GM23338 (cell line): ENCODE data around the gene PRSS23. TPM values are rescaled to one million over a fixed set of nuclear protein-coding genes. Genes with fewer than 3 reads are reported as not detected.

ENCODE experiments used
- ATAC-seq: fragments of 200-7000 bp; cut with Tn5 transposase; 3 replicates; pipeline ENCODE4 v1.9.1; 2020
- DNase-seq: peaks from one replicate; pipeline ENCODE4 v3.0.0-alpha.2; 2015; ENCODE audit warnings: low spot score
- H2AFZ ChIP-seq: fragments of 200-600 bp; sonication (generic); 2 replicates; pipeline ENCODE4 v1.8.0; 2016; ENCODE audit warnings: antibody characterized with exemption, mild to moderate bottlenecking, moderate library complexity
- H3F3A ChIP-seq: fragments of 200-600 bp; sonication (generic); replicated peaks from 2 replicates; pipeline ENCODE4 v1.8.0; 2017; ENCODE audit warnings: antibody characterized with exemption, mixed run types, low read depth
- H3K27ac ChIP-seq: fragments of 200-600 bp; sonication (generic); 2 replicates; pipeline ENCODE4 v1.6.1; 2016; ENCODE audit warnings: low read depth
- H3K27me3 ChIP-seq: fragments of 200-600 bp; sonication (generic); 2 replicates; pipeline ENCODE4 v1.8.0; 2016; ENCODE audit warnings: mild to moderate bottlenecking, mixed run types, moderate library complexity; ENCODE audit not compliant: insufficient read depth
- H3K36me3 ChIP-seq: fragments of 200-600 bp; sonication (generic); 2 replicates; pipeline ENCODE4 v1.8.0; 2016; ENCODE audit warnings: mild to moderate bottlenecking; ENCODE audit not compliant: insufficient read depth
- H3K4me1 ChIP-seq: fragments of 200-600 bp; sonication (generic); 2 replicates; pipeline ENCODE4 v1.8.0; 2016; ENCODE audit warnings: mild to moderate bottlenecking, moderate library complexity; ENCODE audit not compliant: insufficient read depth
- H3K4me2 ChIP-seq: fragments of 200-600 bp; sonication (generic); 2 replicates; pipeline ENCODE4 v1.7.1; 2017; ENCODE audit warnings: mixed run types
- H3K4me3 ChIP-seq: fragments of 200-600 bp; sonication (generic); 2 replicates; pipeline ENCODE4 v1.6.1; 2016; ENCODE audit warnings: mixed run types
- H3K79me2 ChIP-seq: fragments of 200-600 bp; sonication (generic); replicated peaks from 2 replicates; pipeline ENCODE4 v1.8.0; 2017; ENCODE audit warnings: mild to moderate bottlenecking; ENCODE audit not compliant: insufficient read depth
- H3K9me2 ChIP-seq: fragments of 200-600 bp; sonication (generic); 2 replicates; pipeline ENCODE4 v1.8.0; 2017; ENCODE audit not compliant: insufficient read depth
- H4K20me1 ChIP-seq: fragments of 200-600 bp; sonication (generic); replicated peaks from 2 replicates; pipeline ENCODE4 v1.8.0; 2017; ENCODE audit warnings: mild to moderate bottlenecking; ENCODE audit not compliant: insufficient read depth
- H3K27ac Mint-ChIP-seq: 2 replicates; pipeline ENCODE4 v1.8.0; 2020; ENCODE audit warnings: inconsistent platforms, mild to moderate bottlenecking, moderate library complexity, mixed read lengths
- H3K27me3 Mint-ChIP-seq: 3 replicates; pipeline ENCODE4 v1.8.0; 2022; ENCODE audit warnings: low read depth, mild to moderate bottlenecking, moderate library complexity, mixed read lengths, inconsistent platforms; ENCODE audit not compliant: insufficient read depth, poor library complexity
- H3K36me3 Mint-ChIP-seq: 3 replicates; pipeline ENCODE4 v1.8.0; 2021; ENCODE audit warnings: low read depth, mild to moderate bottlenecking, inconsistent platforms, moderate library complexity, mixed read lengths
- H3K4me1 Mint-ChIP-seq: 3 replicates; pipeline ENCODE4 v1.8.0; 2020; ENCODE audit warnings: mild to moderate bottlenecking, inconsistent platforms, mixed read lengths
- H3K4me3 Mint-ChIP-seq: 3 replicates; pipeline ENCODE4 v1.8.0; 2021; ENCODE audit warnings: moderate library complexity, mild to moderate bottlenecking, inconsistent platforms, mixed read lengths
- H3K9me3 Mint-ChIP-seq: 3 replicates; pipeline ENCODE4 v1.8.0; 2020; ENCODE audit warnings: moderate library complexity, mild to moderate bottlenecking, inconsistent platforms, mixed read lengths
- CREB1 ChIP-seq: fragments of 250-450 bp; sonication (Bioruptor Pico); IDR thresholded peaks from 2 replicates; pipeline ENCODE4 v1.5.0; 2020; ENCODE audit warnings: low read depth, mild to moderate bottlenecking, moderate library complexity
- CTCF ChIP-seq, 2 experiments: fragments of 200-600 bp in 1 of 2; sonication (generic) in 1 of 2; conservative IDR thresholded peaks; 2 replicates each; pipeline versions ENCODE4 v1.5.1 to v1.6.1; 2016 to 2017; ENCODE audit warnings: antibody characterized with exemption in 2 of 2, low read depth in 2 of 2, mild to moderate bottlenecking in 2 of 2, moderate library complexity in 1 of 2
- ETS1 ChIP-seq: IDR thresholded peaks from 2 replicates; pipeline ENCODE4 v1.6.1; 2016; ENCODE audit warnings: antibody characterized with exemption
- EZH2 ChIP-seq: fragments of 200-600 bp; sonication (generic); IDR thresholded peaks from one replicate; pipeline ENCODE4 v1.8.0; 2017; ENCODE audit warnings: antibody characterized with exemption, mild to moderate bottlenecking, low read depth; ENCODE audit not compliant: unreplicated experiment
- EZH2phosphoT487 ChIP-seq: fragments of 200-600 bp; sonication (generic); IDR thresholded peaks from one replicate; pipeline ENCODE4 v1.8.1; 2018; ENCODE audit warnings: antibody characterized with exemption; ENCODE audit not compliant: unreplicated experiment
- JUNB ChIP-seq: IDR thresholded peaks from one replicate; pipeline ENCODE4 v1.6.1; 2016; ENCODE audit warnings: antibody characterized with exemption; ENCODE audit not compliant: unreplicated experiment
- NANOG ChIP-seq: IDR thresholded peaks from 2 replicates; pipeline ENCODE4 v1.6.1; 2016; ENCODE audit warnings: antibody characterized with exemption, borderline replicate concordance
- POLR2AphosphoS5 ChIP-seq: IDR thresholded peaks from 2 replicates; pipeline ENCODE4 v1.6.1; 2016; ENCODE audit warnings: antibody characterized with exemption, low read depth
- STAT1 ChIP-seq: IDR thresholded peaks from one replicate; pipeline ENCODE4 v1.6.1; 2016; ENCODE audit warnings: antibody characterized with exemption; ENCODE audit not compliant: unreplicated experiment
- ZNF114 ChIP-seq: fragments of 250-450 bp; sonication (Bioruptor Pico); IDR thresholded peaks from 2 replicates; pipeline ENCODE4 v1.5.0; 2020; ENCODE audit warnings: mild to moderate bottlenecking, moderate library complexity
- ZNF331 ChIP-seq: fragments of 250-450 bp; sonication (Bioruptor Pico); IDR thresholded peaks from 2 replicates; pipeline ENCODE4 v1.5.0; 2020; ENCODE audit warnings: low read depth, mild to moderate bottlenecking, moderate library complexity
- ZNF462 ChIP-seq: fragments of 250-450 bp; sonication (Bioruptor Pico); IDR thresholded peaks from 2 replicates; pipeline ENCODE4 v1.5.0; 2020; ENCODE audit warnings: mild to moderate bottlenecking, moderate library complexity
- polyA plus RNA-seq: library from polyadenylated mRNA; unstranded; fragments of >200 nt; fragmentation: Nextera tagmentation; extraction: Ambion mirVana; gene quantifications from 2 replicates; pipeline ENCODE4 v1.2.1, GENCODE V29; 2016
- total RNA-seq: library from RNA; depleted of rRNA; stranded (reverse); fragments of >200 nt; shearing (Covaris generic); gene quantifications from 2 replicates; pipeline ENCODE4 v1.2.3, GENCODE V29; 2014
- TF ChIP-seq, protein P1 (sequence below): IDR thresholded peaks from one replicate; pipeline ENCODE4 v1.6.1; 2018; ENCODE audit warnings: antibody characterized with exemption; ENCODE audit not compliant: unreplicated experiment

Gene PRSS23
- total and polyA plus RNA-seq, 2 experiments from 2014 or later: 3.9 to 4.7 TPM

DNA sequence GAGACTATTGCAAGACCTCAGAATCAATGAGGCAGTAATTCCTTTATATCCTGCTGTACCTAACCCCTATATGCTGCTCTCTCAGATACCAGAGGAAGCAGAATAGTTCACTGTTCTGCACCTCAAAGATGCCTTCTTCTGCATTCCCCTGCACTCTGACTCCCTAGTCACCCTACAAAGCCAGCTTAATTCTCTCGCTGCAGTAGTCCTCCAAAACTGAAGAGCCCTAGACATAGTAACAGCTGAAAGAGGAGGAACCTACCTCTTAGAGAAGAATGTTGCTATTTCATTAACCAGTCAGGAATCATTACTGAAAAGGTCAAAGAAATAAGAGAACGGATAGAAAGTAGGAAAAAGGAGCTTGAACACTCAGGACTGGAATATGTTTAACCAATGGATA lies 49.3 kb downstream of the PRSS23 start:
- ATAC-seq: no peak
- H3K36me3 Mint-ChIP-seq: no peaks in the 10 kb centered on the region
- no peaks in the 10 kb centered on the region for H3K4me1 ChIP-seq

More for the DNA sequence above, 49.3 kb downstream of the PRSS23 start:
- Mint-ChIP-seq H3K27me3 (no peaks in the 10 kb centered on the region), H3K4me3 (no peak overlapping the region), H3K4me1 (peaks cover 7% of the 10 kb centered on the region; the same call in 2 of the 3 replicates), H3K27ac (no peak overlapping the region), H3K9me3 (no peaks in the 10 kb centered on the region)
- no peak for DNase-seq
- no peaks in the 10 kb centered on the region for H3K27me3 ChIP-seq
- H4K20me1 ChIP-seq: no peaks in the 10 kb centered on the region
- TF ChIP-seq NANOG (no peak), CREB1 (CRISPR knock-in tag) (no peak), POLR2AphosphoS5 (no peak), CTCF (conservative IDR thresholded peaks at IDR 0.05; ENCODE audit: low read depth in 2 of 2) (no peak), STAT1 (no peak), ZNF114 (CRISPR knock-in tag) (no peak), EZH2phosphoT487 (no peak), JUNB (no peak), ETS1 (no peak), ZNF462 (CRISPR knock-in tag) (no peak), EZH2 (no peak), ZNF331 (CRISPR knock-in tag) (no peak)
- TF ChIP-seq, protein P1, sequence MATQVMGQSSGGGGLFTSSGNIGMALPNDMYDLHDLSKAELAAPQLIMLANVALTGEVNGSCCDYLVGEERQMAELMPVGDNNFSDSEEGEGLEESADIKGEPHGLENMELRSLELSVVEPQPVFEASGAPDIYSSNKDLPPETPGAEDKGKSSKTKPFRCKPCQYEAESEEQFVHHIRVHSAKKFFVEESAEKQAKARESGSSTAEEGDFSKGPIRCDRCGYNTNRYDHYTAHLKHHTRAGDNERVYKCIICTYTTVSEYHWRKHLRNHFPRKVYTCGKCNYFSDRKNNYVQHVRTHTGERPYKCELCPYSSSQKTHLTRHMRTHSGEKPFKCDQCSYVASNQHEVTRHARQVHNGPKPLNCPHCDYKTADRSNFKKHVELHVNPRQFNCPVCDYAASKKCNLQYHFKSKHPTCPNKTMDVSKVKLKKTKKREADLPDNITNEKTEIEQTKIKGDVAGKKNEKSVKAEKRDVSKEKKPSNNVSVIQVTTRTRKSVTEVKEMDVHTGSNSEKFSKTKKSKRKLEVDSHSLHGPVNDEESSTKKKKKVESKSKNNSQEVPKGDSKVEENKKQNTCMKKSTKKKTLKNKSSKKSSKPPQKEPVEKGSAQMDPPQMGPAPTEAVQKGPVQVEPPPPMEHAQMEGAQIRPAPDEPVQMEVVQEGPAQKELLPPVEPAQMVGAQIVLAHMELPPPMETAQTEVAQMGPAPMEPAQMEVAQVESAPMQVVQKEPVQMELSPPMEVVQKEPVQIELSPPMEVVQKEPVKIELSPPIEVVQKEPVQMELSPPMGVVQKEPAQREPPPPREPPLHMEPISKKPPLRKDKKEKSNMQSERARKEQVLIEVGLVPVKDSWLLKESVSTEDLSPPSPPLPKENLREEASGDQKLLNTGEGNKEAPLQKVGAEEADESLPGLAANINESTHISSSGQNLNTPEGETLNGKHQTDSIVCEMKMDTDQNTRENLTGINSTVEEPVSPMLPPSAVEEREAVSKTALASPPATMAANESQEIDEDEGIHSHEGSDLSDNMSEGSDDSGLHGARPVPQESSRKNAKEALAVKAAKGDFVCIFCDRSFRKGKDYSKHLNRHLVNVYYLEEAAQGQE: no peak
- no peaks in the 10 kb centered on the region for H3F3A ChIP-seq
- no peak overlapping the region for H2AFZ ChIP-seq
- H3K36me3 ChIP-seq: no peaks in the 10 kb centered on the region
- H3K4me3 ChIP-seq: no peak overlapping the region
- no peak overlapping the region for H3K27ac ChIP-seq
- peaks cover 5% of the 10 kb centered on the region; the same call in 1 of the 2 replicates for H3K9me2 ChIP-seq
- no peak overlapping the region for H3K4me2 ChIP-seq
- no peaks in the 10 kb centered on the region for H3K79me2 ChIP-seq
